ENCODE measurements around the gene SPDEF.
A peak's percentile ranks its signal among the peaks of the same experiment; 100 is the strongest.

Gene SPDEF

GRCh38 chr6:34535199-34535598 is 20.9 kb downstream of the SPDEF start:
- H4K5ac ChIP-seq (ENCODE audit: low read length): no peak overlapping the region
- H3K36me3 ChIP-seq (ENCODE audit: control insufficient read depth, insufficient read depth, low read length): no peaks in the 10 kb centered on the region
- no peaks in the 10 kb centered on the region for H3K79me1 ChIP-seq (ENCODE audit: low read length)
- no peak overlapping the region for H3K27ac ChIP-seq (ENCODE audit: low read depth, low read length)
- no peak overlapping the region for H3K56ac ChIP-seq (ENCODE audit: low read length)
- no peak overlapping the region for H3K4ac ChIP-seq (ENCODE audit: low read depth, low read length)
- no peak overlapping the region for H2BK120ac ChIP-seq (ENCODE audit: low read depth, low read length)
- no peak overlapping the region for H3K18ac ChIP-seq (ENCODE audit: low read length)
- H4K8ac ChIP-seq (ENCODE audit: low read depth, low read length): no peak overlapping the region
- H3K79me2 ChIP-seq (ENCODE audit: control insufficient read depth, insufficient read depth, low read length): no peaks in the 10 kb centered on the region
- no peaks in the 10 kb centered on the region for H3K27me3 ChIP-seq (ENCODE audit: insufficient read depth, low read length, poor library complexity)
- H3K4me1 ChIP-seq (ENCODE audit: control insufficient read depth, low read depth, low read length): no peaks in the 10 kb centered on the region
- no peak overlapping the region for H3K9ac ChIP-seq (ENCODE audit: low read length)
- no peak overlapping the region for H2AK5ac ChIP-seq (ENCODE audit: low read length)
- no CpG with 5 or more reads among the region's 6 CpGs for WGBS (ENCODE audit: extremely low coverage, insufficient coverage, low lambda C conversion rate)
- no peak overlapping the region for H3K4me3 ChIP-seq (ENCODE audit: low read length)
- H3K4me2 ChIP-seq (ENCODE audit: low read length): no peak overlapping the region
- no peak overlapping the region for H2BK5ac ChIP-seq (ENCODE audit: low read length)
- no peak overlapping the region for H3K23ac ChIP-seq (ENCODE audit: low read length)
- no peak overlapping the region for H2BK15ac ChIP-seq (replicated peaks; ENCODE audit: low read depth)
- no peak for DNase-seq

GRCh38 chr6:34534656-34535055 is 21.5 kb downstream of the SPDEF start:
- Histone ChIP-seq H3K4ac (ENCODE audit: low read depth, low read length) (no peak overlapping the region), H2BK120ac (ENCODE audit: low read depth, low read length) (no peak overlapping the region), H3K23ac (ENCODE audit: low read length) (no peak overlapping the region), H2BK15ac (replicated peaks; ENCODE audit: low read depth) (no peak overlapping the region), H3K36me3 (ENCODE audit: control insufficient read depth, insufficient read depth, low read length) (no peaks in the 10 kb centered on the region), H4K5ac (ENCODE audit: low read length) (no peak overlapping the region), H2AK5ac (ENCODE audit: low read length) (no peak overlapping the region), H3K4me1 (ENCODE audit: control insufficient read depth, low read depth, low read length) (no peaks in the 10 kb centered on the region), H3K4me3 (ENCODE audit: low read length) (no peak overlapping the region), H3K79me1 (ENCODE audit: low read length) (no peaks in the 10 kb centered on the region), H3K4me2 (ENCODE audit: low read length) (no peak overlapping the region), H2BK5ac (ENCODE audit: low read length) (no peak overlapping the region), H3K56ac (ENCODE audit: low read length) (no peak overlapping the region), H3K79me2 (ENCODE audit: control insufficient read depth, insufficient read depth, low read length) (no peaks in the 10 kb centered on the region), H3K27ac (ENCODE audit: low read depth, low read length) (no peak overlapping the region), H3K9ac (ENCODE audit: low read length) (no peak overlapping the region), H3K18ac (ENCODE audit: low read length) (no peak overlapping the region), H3K27me3 (ENCODE audit: insufficient read depth, low read length, poor library complexity) (no peaks in the 10 kb centered on the region), H4K8ac (ENCODE audit: low read depth, low read length) (no peak overlapping the region)
- no peak for DNase-seq
- WGBS (ENCODE audit: extremely low coverage, insufficient coverage, low lambda C conversion rate): no CpG with 5 or more reads among the region's 16 CpGs

GRCh38 chr6:34534146-34534545 is 22.0 kb downstream of the SPDEF start:
- no peak for DNase-seq
- H3K27me3 ChIP-seq (ENCODE audit: insufficient read depth, low read length, poor library complexity): no peaks in the 10 kb centered on the region
- H3K23ac ChIP-seq (ENCODE audit: low read length): no peak overlapping the region

GRCh38 chr6:34532230-34532629 is 23.9 kb downstream of the SPDEF start:
- H4K8ac ChIP-seq (ENCODE audit: low read depth, low read length): no peak overlapping the region
- H2AK5ac ChIP-seq (ENCODE audit: low read length): no peak overlapping the region
- no peaks in the 10 kb centered on the region for H3K36me3 ChIP-seq (ENCODE audit: control insufficient read depth, insufficient read depth, low read length)
- no peak overlapping the region for H3K4ac ChIP-seq (ENCODE audit: low read depth, low read length)
- H3K27ac ChIP-seq (ENCODE audit: low read depth, low read length): no peak overlapping the region
- H4K5ac ChIP-seq (ENCODE audit: low read length): no peak overlapping the region
- no peak overlapping the region for H3K23ac ChIP-seq (ENCODE audit: low read length)
- no peak overlapping the region for H3K18ac ChIP-seq (ENCODE audit: low read length)
- no peak overlapping the region for H2BK120ac ChIP-seq (ENCODE audit: low read depth, low read length)
- no peaks in the 10 kb centered on the region for H3K79me2 ChIP-seq (ENCODE audit: control insufficient read depth, insufficient read depth, low read length)
- WGBS (ENCODE audit: extremely low coverage, insufficient coverage, low lambda C conversion rate): no CpG with 5 or more reads among the region's 15 CpGs
- H3K79me1 ChIP-seq (ENCODE audit: low read length): no peaks in the 10 kb centered on the region
- no peak overlapping the region for H2BK5ac ChIP-seq (ENCODE audit: low read length)
- H3K4me3 ChIP-seq (ENCODE audit: low read length): peak overlapping the region; percentile 24
- H3K27me3 ChIP-seq (ENCODE audit: insufficient read depth, low read length, poor library complexity): no peaks in the 10 kb centered on the region
- no peaks in the 10 kb centered on the region for H3K4me1 ChIP-seq (ENCODE audit: control insufficient read depth, low read depth, low read length)
- H3K56ac ChIP-seq (ENCODE audit: low read length): peak overlapping the region; percentile 50
- H2BK15ac ChIP-seq (replicated peaks; ENCODE audit: low read depth): no peak overlapping the region
- peak overlapping the region; percentile 57 for H3K4me2 ChIP-seq (ENCODE audit: low read length)
- DNase-seq: no peak
- H3K9ac ChIP-seq (ENCODE audit: low read length): peak overlapping the region; percentile 42

More at GRCh38 chr6:34534146-34534545, 22.0 kb downstream of the SPDEF start:
- Histone ChIP-seq H2BK5ac (ENCODE audit: low read length) (no peak overlapping the region), H3K4ac (ENCODE audit: low read depth, low read length) (no peak overlapping the region), H3K4me2 (ENCODE audit: low read length) (no peak overlapping the region), H3K27ac (ENCODE audit: low read depth, low read length) (no peak overlapping the region), H2AK5ac (ENCODE audit: low read length) (no peak overlapping the region), H3K18ac (ENCODE audit: low read length) (no peak overlapping the region), H3K36me3 (ENCODE audit: control insufficient read depth, insufficient read depth, low read length) (no peaks in the 10 kb centered on the region), H2BK120ac (ENCODE audit: low read depth, low read length) (no peak overlapping the region), H3K79me1 (ENCODE audit: low read length) (no peaks in the 10 kb centered on the region), H3K4me1 (ENCODE audit: control insufficient read depth, low read depth, low read length) (no peaks in the 10 kb centered on the region), H4K5ac (ENCODE audit: low read length) (no peak overlapping the region), H3K4me3 (ENCODE audit: low read length) (no peak overlapping the region), H3K9ac (ENCODE audit: low read length) (no peak overlapping the region), H3K79me2 (ENCODE audit: control insufficient read depth, insufficient read depth, low read length) (no peaks in the 10 kb centered on the region), H2BK15ac (replicated peaks; ENCODE audit: low read depth) (no peak overlapping the region), H4K8ac (ENCODE audit: low read depth, low read length) (no peak overlapping the region), H3K56ac (ENCODE audit: low read length) (no peak overlapping the region)
- WGBS (ENCODE audit: extremely low coverage, insufficient coverage, low lambda C conversion rate): no CpG with 5 or more reads among the region's 6 CpGs

GRCh38 chr6:34531580-34532201 is 24.4 kb downstream of the SPDEF start:
- Histone ChIP-seq H3K9ac (ENCODE audit: low read length) (peak overlapping the region; percentile 71), H4K5ac (ENCODE audit: low read length) (no peak overlapping the region), H3K79me2 (ENCODE audit: control insufficient read depth, insufficient read depth, low read length) (no peaks in the 10 kb centered on the region), H3K23ac (ENCODE audit: low read length) (no peak overlapping the region), H2BK5ac (ENCODE audit: low read length) (no peak overlapping the region), H2BK120ac (ENCODE audit: low read depth, low read length) (no peak overlapping the region), H4K8ac (ENCODE audit: low read depth, low read length) (no peak overlapping the region), H3K4me1 (ENCODE audit: control insufficient read depth, low read depth, low read length) (no peaks in the 10 kb centered on the region), H3K4me3 (ENCODE audit: low read length) (peak overlapping the region; percentile 24), H3K4me2 (ENCODE audit: low read length) (peak overlapping the region; percentile 57), H3K56ac (ENCODE audit: low read length) (peak overlapping the region; percentile 68), H3K27me3 (ENCODE audit: insufficient read depth, low read length, poor library complexity) (no peaks in the 10 kb centered on the region), H3K79me1 (ENCODE audit: low read length) (no peaks in the 10 kb centered on the region), H2BK15ac (replicated peaks; ENCODE audit: low read depth) (no peak overlapping the region), H2AK5ac (ENCODE audit: low read length) (no peak overlapping the region), H3K4ac (ENCODE audit: low read depth, low read length) (no peak overlapping the region), H3K27ac (ENCODE audit: low read depth, low read length) (no peak overlapping the region), H3K18ac (ENCODE audit: low read length) (no peak overlapping the region), H3K36me3 (ENCODE audit: control insufficient read depth, insufficient read depth, low read length) (no peaks in the 10 kb centered on the region)
- peak; percentile 90 for DNase-seq
- no CpG with 5 or more reads among the region's 29 CpGs for WGBS (ENCODE audit: extremely low coverage, insufficient coverage, low lambda C conversion rate)

- Histone ChIP-seq H3K4me3 (ENCODE audit: low read length) (no peak overlapping the region), H3K56ac (ENCODE audit: low read length) (peak overlapping the region; percentile 68), H3K27me3 (ENCODE audit: insufficient read depth, low read length, poor library complexity) (no peaks in the 10 kb centered on the region), H4K8ac (ENCODE audit: low read depth, low read length) (no peak overlapping the region), H2BK120ac (ENCODE audit: low read depth, low read length) (no peak overlapping the region), H3K4me2 (ENCODE audit: low read length) (no peak overlapping the region), H3K23ac (ENCODE audit: low read length) (no peak overlapping the region), H3K18ac (ENCODE audit: low read length) (no peak overlapping the region), H3K9ac (ENCODE audit: low read length) (no peak overlapping the region), H2BK5ac (ENCODE audit: low read length) (no peak overlapping the region), H4K5ac (ENCODE audit: low read length) (no peak overlapping the region), H3K79me1 (ENCODE audit: low read length) (no peaks in the 10 kb centered on the region), H3K36me3 (ENCODE audit: control insufficient read depth, insufficient read depth, low read length) (no peaks in the 10 kb centered on the region), H3K79me2 (ENCODE audit: control insufficient read depth, insufficient read depth, low read length) (no peaks in the 10 kb centered on the region), H3K4ac (ENCODE audit: low read depth, low read length) (no peak overlapping the region), H3K4me1 (ENCODE audit: control insufficient read depth, low read depth, low read length) (no peaks in the 10 kb centered on the region), H2AK5ac (ENCODE audit: low read length) (no peak overlapping the region), H3K27ac (ENCODE audit: low read depth, low read length) (no peak overlapping the region), H2BK15ac (replicated peaks; ENCODE audit: low read depth) (no peak overlapping the region)
- no peak for DNase-seq
- WGBS (ENCODE audit: extremely low coverage, insufficient coverage, low lambda C conversion rate): no CpG with 5 or more reads among the region's 18 CpGs
These were observed 25.3 kb downstream of the SPDEF start for GRCh38 chr6:34530753-34531365.

Measured in mesendoderm (in vitro differentiated cells).